Tibial artery (tissue), 4 donors: Measurements from ENCODE around the gene PJA2.
A peak's percentile ranks its signal among the peaks of the same experiment; 100 is the strongest.

Source experiments
- DNase-seq, 2 donors: peaks; one replicate each; pipeline ENCODE4 v3.0.0-alpha.2; 2019
- H3K27ac ChIP-seq, 2 donors: fragments of 200-600 bp; sonication (generic) in 1 of 2; 1 replicate in 1 of 2; 2 replicates in 1 of 2; pipeline ENCODE4 v1.5.1; 2018 to 2019; ENCODE audit warnings: mild to moderate bottlenecking in 1 of 2
- H3K27me3 ChIP-seq, 2 donors: fragments of 200-600 bp; sonication (generic) in 1 of 2; one replicate each; pipeline versions ENCODE4 v1.5.1 to v1.6.0; 2016 to 2019
- H3K36me3 ChIP-seq, 3 donors: fragments of 200-600 bp; sonication (generic) in 2 of 3; one replicate each; pipeline ENCODE4 v1.5.1; 2016 to 2019; ENCODE audit warnings: mild to moderate bottlenecking in 2 of 3
- H3K4me1 ChIP-seq, 4 donors: fragments of 200-600 bp; sonication (generic) in 2 of 4; 1 replicate in 3 of 4; 2 replicates in 1 of 4; pipeline ENCODE4 v1.5.1; 2016 to 2019
- H3K4me3 ChIP-seq, 2 donors: fragments of 200-600 bp; sonication (generic) in 1 of 2; 1 replicate in 1 of 2; 2 replicates in 1 of 2; pipeline ENCODE4 v1.5.1; 2018 to 2019; ENCODE audit warnings: mild to moderate bottlenecking in 2 of 2
- H3K9me3 ChIP-seq, 3 donors: fragments of 200-600 bp; sonication (generic) in 1 of 3; one replicate each; pipeline ENCODE4 v1.5.1; 2016 to 2019
- CTCF ChIP-seq, 2 experiments: fragments of 200-600 bp in 1 of 2; fragments of 450-650 bp in 1 of 2; IDR thresholded peaks; one replicate each; pipeline ENCODE4 v1.5.1; 2017 to 2019; ENCODE audit warnings: antibody characterized with exemption in 2 of 2, mild to moderate bottlenecking in 1 of 2, moderate library complexity in 1 of 2
- intact Hi-C: fragments of 100-400 bp; cut with DNase I; formaldehyde crosslinking; loops from one replicate; pipeline ENCODE4 v1.15.0; 2023; ENCODE audit warnings: low total_unique reads

PJA2 gene

GRCh38 chr5:109407913-109408312 is 1.9 kb downstream of the PJA2 start:
- peak overlapping the region; percentile 97 to 100 for H3K27ac ChIP-seq
- H3K9me3 ChIP-seq: no peaks in the 10 kb centered on the region
- peak overlapping the region; percentile 84 to 93 for H3K4me3 ChIP-seq
- H3K27me3 ChIP-seq: no peaks in the 10 kb centered on the region
- intact Hi-C loops: no loop called here
- peaks cover 0 to 68% (median 19%) of the 10 kb centered on the region in 4 donors for H3K4me1 ChIP-seq
- no peak for TF ChIP-seq CTCF (IDR thresholded peaks at IDR 0.05)
- H3K36me3 ChIP-seq: peaks cover 0 to 6% (median 0%) of the 10 kb centered on the region in 3 donors
- no peak for DNase-seq

- intact Hi-C loops: no loop called here
- DNase-seq: no peak
- no peaks in the 10 kb centered on the region for H3K27me3 ChIP-seq
- H3K4me3 ChIP-seq: peak overlapping the region; percentile 84 to 93
- no peak for TF ChIP-seq CTCF (IDR thresholded peaks at IDR 0.05)
- H3K9me3 ChIP-seq: no peaks in the 10 kb centered on the region
- H3K27ac ChIP-seq: peak overlapping the region; percentile 40 to 97
- peaks cover 0 to 68% (median 13%) of the 10 kb centered on the region in 4 donors for H3K4me1 ChIP-seq
- H3K36me3 ChIP-seq: peaks cover 0 to 6% (median 0%) of the 10 kb centered on the region in 3 donors
These were observed 3.1 kb downstream of the PJA2 start for GRCh38 chr5:109406719-109407118.

GRCh38 chr5:109404428-109404960 is 5.3 kb downstream of the PJA2 start:
- no peaks in the 10 kb centered on the region for H3K9me3 ChIP-seq
- no peak overlapping the region for H3K4me3 ChIP-seq
- peaks cover 0 to 79% (median 17%) of the 10 kb centered on the region in 4 donors for H3K4me1 ChIP-seq
- TF ChIP-seq CTCF (IDR thresholded peaks at IDR 0.05): no peak
- H3K27ac ChIP-seq: no peak overlapping the region
- peaks cover 0 to 6% (median 0%) of the 10 kb centered on the region in 3 donors for H3K36me3 ChIP-seq
- intact Hi-C loops: no loop called here
- no peaks in the 10 kb centered on the region for H3K27me3 ChIP-seq
- DNase-seq: no peak

- Histone ChIP-seq H3K4me3 (no peak overlapping the region), H3K36me3 (peaks cover 0 to 6% (median 0%) of the 10 kb centered on the region in 3 donors), H3K27me3 (no peaks in the 10 kb centered on the region), H3K9me3 (no peaks in the 10 kb centered on the region), H3K4me1 (peaks cover 0 to 89% (median 24%) of the 10 kb centered on the region in 4 donors), H3K27ac (no peak overlapping the region)
- TF ChIP-seq CTCF (IDR thresholded peaks at IDR 0.05): no peak
- no peak for DNase-seq
- intact Hi-C loops: no loop called here
These were observed 6.3 kb downstream of the PJA2 start for GRCh38 chr5:109403469-109403868.

GRCh38 chr5:109399092-109399759 is 10.5 kb downstream of the PJA2 start:
- H3K4me3 ChIP-seq: no peak overlapping the region
- intact Hi-C loops: no loop called here
- H3K27me3 ChIP-seq: no peaks in the 10 kb centered on the region
- TF ChIP-seq CTCF (IDR thresholded peaks at IDR 0.05): no peak
- no peak for DNase-seq
- peaks cover 0 to 3% (median 0%) of the 10 kb centered on the region in 3 donors for H3K36me3 ChIP-seq
- peaks cover 0 to 87% (median 31%) of the 10 kb centered on the region in 4 donors for H3K4me1 ChIP-seq
- no peaks in the 10 kb centered on the region for H3K9me3 ChIP-seq
- peak overlapping the region in 1 of 2 donors; percentile 21 for H3K27ac ChIP-seq
